IMR-90 (cell line): ENCODE results near the gene AHCYL2.
"Not testable (repeated sequence)": the region's sequence is repeated elsewhere in the genome, so short reads cannot be mapped to it uniquely, and the experiment has no call there.

ENCODE experiments used
- MAFK ChIP-seq: IDR thresholded peaks from 2 replicates; pipeline ENCODE4 v1.6.1; 2012; ENCODE audit warnings: low read depth, low read length, improper control_type of control experiment
- POLR2A ChIP-seq: IDR thresholded peaks from 2 replicates; pipeline ENCODE4 v1.6.1; 2012; ENCODE audit warnings: mild to moderate bottlenecking, low read depth, low read length
- TF ChIP-seq, protein P1 (sequence below): conservative IDR thresholded peaks from 2 replicates; pipeline ENCODE4 v1.5.1; 2012; ENCODE audit warnings: mild to moderate bottlenecking, low read depth, low read length, improper control_type of control experiment

DNA sequence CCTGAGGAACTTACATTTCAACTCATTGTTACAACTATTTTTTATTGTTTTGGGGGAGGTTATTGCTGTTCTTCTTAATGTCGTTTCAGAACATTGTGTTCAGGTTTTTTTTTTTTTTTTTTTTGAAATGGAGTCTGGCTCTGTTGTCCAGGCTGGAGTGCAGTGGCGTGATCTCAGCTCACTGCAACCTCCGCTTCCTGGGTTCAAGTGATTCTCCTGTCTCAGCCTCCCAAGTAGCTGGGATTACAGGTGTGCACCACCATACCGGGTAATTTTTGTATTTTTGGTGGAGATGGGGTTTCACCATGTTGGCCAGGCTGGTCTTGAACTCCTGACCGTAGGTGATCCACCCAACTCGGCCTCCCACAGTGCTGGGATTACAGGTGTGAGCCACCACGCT is 144.6 kb downstream of the AHCYL2 start:
- TF ChIP-seq, protein P1, sequence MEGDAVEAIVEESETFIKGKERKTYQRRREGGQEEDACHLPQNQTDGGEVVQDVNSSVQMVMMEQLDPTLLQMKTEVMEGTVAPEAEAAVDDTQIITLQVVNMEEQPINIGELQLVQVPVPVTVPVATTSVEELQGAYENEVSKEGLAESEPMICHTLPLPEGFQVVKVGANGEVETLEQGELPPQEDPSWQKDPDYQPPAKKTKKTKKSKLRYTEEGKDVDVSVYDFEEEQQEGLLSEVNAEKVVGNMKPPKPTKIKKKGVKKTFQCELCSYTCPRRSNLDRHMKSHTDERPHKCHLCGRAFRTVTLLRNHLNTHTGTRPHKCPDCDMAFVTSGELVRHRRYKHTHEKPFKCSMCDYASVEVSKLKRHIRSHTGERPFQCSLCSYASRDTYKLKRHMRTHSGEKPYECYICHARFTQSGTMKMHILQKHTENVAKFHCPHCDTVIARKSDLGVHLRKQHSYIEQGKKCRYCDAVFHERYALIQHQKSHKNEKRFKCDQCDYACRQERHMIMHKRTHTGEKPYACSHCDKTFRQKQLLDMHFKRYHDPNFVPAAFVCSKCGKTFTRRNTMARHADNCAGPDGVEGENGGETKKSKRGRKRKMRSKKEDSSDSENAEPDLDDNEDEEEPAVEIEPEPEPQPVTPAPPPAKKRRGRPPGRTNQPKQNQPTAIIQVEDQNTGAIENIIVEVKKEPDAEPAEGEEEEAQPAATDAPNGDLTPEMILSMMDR, result not testable (repeated sequence)
- TF ChIP-seq POLR2A, MAFK: not testable (repeated sequence)
